Measurements from ENCODE around the gene SYNE1.

SYNE1 gene

DNA sequence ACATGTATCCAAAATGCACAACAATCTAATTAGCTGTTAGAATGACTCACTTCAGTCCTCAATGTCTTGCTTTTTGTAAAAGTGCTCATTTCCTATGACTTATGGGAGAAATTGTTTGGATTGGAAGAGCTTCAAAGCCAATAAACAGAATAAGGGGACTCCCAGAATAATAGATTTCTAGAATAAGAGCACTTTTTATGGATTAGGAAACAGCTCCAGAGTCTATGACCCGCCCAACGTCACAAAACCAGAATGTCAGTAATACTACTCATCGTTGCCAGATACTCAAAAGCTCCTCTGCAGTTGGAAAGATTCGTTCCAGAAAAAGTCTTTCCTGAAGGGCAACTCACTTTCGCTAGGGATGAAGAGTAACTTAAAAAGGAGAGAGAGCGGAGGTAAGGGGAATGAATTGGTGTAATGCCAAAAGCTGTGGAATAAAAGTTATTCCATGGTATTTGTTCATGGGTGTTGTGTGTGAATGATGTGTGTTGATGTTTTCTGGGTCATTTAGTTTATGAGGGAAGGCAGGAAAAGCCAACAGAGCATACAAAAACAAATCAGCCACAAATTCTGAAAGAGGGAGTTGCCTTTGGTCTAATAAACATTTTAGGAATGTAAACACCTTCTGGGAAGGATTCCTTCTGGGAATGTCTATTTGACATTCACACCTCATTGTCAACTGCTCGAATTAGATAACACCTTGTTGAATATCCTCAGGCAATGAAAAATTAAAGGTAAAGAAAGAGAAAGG lies 64.6 kb downstream of the SYNE1 start:
- Histone ChIP-seq H2AK5ac (ENCODE audit: low read length) (no peak overlapping the region), H4K12ac (ENCODE audit: low read depth, low read length) (no peak overlapping the region), H3K36me3 (ENCODE audit: control insufficient read depth in 1 of 2, insufficient read depth in 2 of 2, low read length in 2 of 2) (no peaks in the 10 kb centered on the region), H3K23ac (ENCODE audit: low read length) (no peak overlapping the region), H2AFZ (ENCODE audit: insufficient read depth, low read length, poor library complexity) (no peak overlapping the region), H3K9ac (ENCODE audit: low read length) (no peak overlapping the region), H3K14ac (ENCODE audit: low read length) (no peak overlapping the region), H3K18ac (ENCODE audit: low read length) (no peak overlapping the region), H2BK5ac (ENCODE audit: low read depth, low read length, poor library complexity) (no peak overlapping the region), H2BK120ac (ENCODE audit: insufficient read depth, low read length, poor library complexity) (no peak overlapping the region), H3K4me1 (ENCODE audit: control insufficient read depth in 1 of 2, insufficient read depth in 2 of 2, low read length in 2 of 2) (no peaks in the 10 kb centered on the region), H4K91ac (ENCODE audit: low read depth, low read length) (no peak overlapping the region), H4K8ac (ENCODE audit: low read depth, low read length) (no peak overlapping the region), H2BK12ac (ENCODE audit: low read length) (no peak overlapping the region), H3K9me3 (ENCODE audit: insufficient read depth, low read depth, low read length) (no peaks in the 10 kb centered on the region), H3K79me1 (ENCODE audit: low read length) (no peaks in the 10 kb centered on the region), H3K79me2 (ENCODE audit: control insufficient read depth, insufficient read depth, low read length, poor library complexity) (no peaks in the 10 kb centered on the region), H3K4me3 (ENCODE audit: low read depth, low read length) (no peak overlapping the region), H3K27me3 (ENCODE audit: insufficient read depth, low read length) (no peaks in the 10 kb centered on the region), H3K4me2 (ENCODE audit: low read length) (no peak overlapping the region), H3K4ac (ENCODE audit: low read depth, low read length) (no peak overlapping the region), H3K27ac (ENCODE audit: low read depth, low read length) (no peak overlapping the region)
- WGBS (ENCODE audit: extremely low coverage, insufficient coverage, insufficient read length): no CpG with 5 or more reads among the region's 7 CpGs
- DNase-seq: peak in 1 of 2 donors; percentile 59

- H2AK5ac ChIP-seq (ENCODE audit: low read length): no peak overlapping the region
- no peak overlapping the region for H4K8ac ChIP-seq (ENCODE audit: low read depth, low read length)
- H4K91ac ChIP-seq (ENCODE audit: low read depth, low read length): no peak overlapping the region
- no CpG with 5 or more reads among the region's 2 CpGs for WGBS (ENCODE audit: extremely low coverage, insufficient coverage, insufficient read length)
- no peaks in the 10 kb centered on the region for H3K36me3 ChIP-seq (ENCODE audit: control insufficient read depth in 1 of 2, insufficient read depth in 2 of 2, low read length in 2 of 2)
- H3K79me2 ChIP-seq (ENCODE audit: control insufficient read depth, insufficient read depth, low read length, poor library complexity): no peaks in the 10 kb centered on the region
- no peak overlapping the region for H3K18ac ChIP-seq (ENCODE audit: low read length)
- H3K4ac ChIP-seq (ENCODE audit: low read depth, low read length): no peak overlapping the region
- no peaks in the 10 kb centered on the region for H3K9me3 ChIP-seq (ENCODE audit: insufficient read depth, low read depth, low read length)
- H3K27me3 ChIP-seq (ENCODE audit: insufficient read depth, low read length): no peaks in the 10 kb centered on the region
- H3K79me1 ChIP-seq (ENCODE audit: low read length): no peaks in the 10 kb centered on the region
- H3K27ac ChIP-seq (ENCODE audit: low read depth, low read length): no peak overlapping the region
- no peak overlapping the region for H3K9ac ChIP-seq (ENCODE audit: low read length)
- no peak overlapping the region for H3K23ac ChIP-seq (ENCODE audit: low read length)
- no peak overlapping the region for H2BK120ac ChIP-seq (ENCODE audit: insufficient read depth, low read length, poor library complexity)
- no peak overlapping the region for H3K4me3 ChIP-seq (ENCODE audit: low read depth, low read length)
- no peak overlapping the region for H3K14ac ChIP-seq (ENCODE audit: low read length)
- peak in 1 of 2 donors; percentile 54 for DNase-seq
- H3K4me1 ChIP-seq (ENCODE audit: control insufficient read depth in 1 of 2, insufficient read depth in 2 of 2, low read length in 2 of 2): no peaks in the 10 kb centered on the region
- H2AFZ ChIP-seq (ENCODE audit: insufficient read depth, low read length, poor library complexity): no peak overlapping the region
- H2BK5ac ChIP-seq (ENCODE audit: low read depth, low read length, poor library complexity): no peak overlapping the region
- H3K4me2 ChIP-seq (ENCODE audit: low read length): no peak overlapping the region
- H4K12ac ChIP-seq (ENCODE audit: low read depth, low read length): no peak overlapping the region
- H2BK12ac ChIP-seq (ENCODE audit: low read length): no peak overlapping the region
Observed at GRCh38 chr6:152571943-152572337, 65.2 kb downstream of the SYNE1 start.

DNA sequence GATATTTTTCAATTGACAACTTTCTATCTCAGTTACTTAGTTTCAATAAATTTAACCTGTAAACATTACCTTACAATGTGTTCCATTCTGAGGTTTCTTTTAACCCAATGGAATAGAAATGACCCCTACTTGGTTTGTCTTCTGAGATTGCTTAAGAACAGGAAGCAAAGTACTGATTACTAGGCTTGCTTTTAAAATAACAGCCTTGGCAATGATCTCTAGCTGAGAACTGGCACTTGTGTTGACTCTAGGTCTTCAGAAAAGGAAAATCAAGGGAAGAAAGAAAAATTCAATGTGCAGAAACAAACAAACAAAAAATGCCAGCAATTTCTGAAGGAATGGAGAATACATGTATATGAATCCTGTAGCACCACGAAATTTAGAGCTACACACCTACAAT lies 66.1 kb downstream of the SYNE1 start:
- Histone ChIP-seq H2BK12ac (ENCODE audit: low read length) (no peak overlapping the region), H3K23ac (ENCODE audit: low read length) (no peak overlapping the region), H3K9ac (ENCODE audit: low read length) (no peak overlapping the region), H3K4ac (ENCODE audit: low read depth, low read length) (no peak overlapping the region), H3K9me3 (ENCODE audit: insufficient read depth, low read depth, low read length) (no peaks in the 10 kb centered on the region), H3K4me1 (ENCODE audit: control insufficient read depth in 1 of 2, insufficient read depth in 2 of 2, low read length in 2 of 2) (no peaks in the 10 kb centered on the region), H4K12ac (ENCODE audit: low read depth, low read length) (no peak overlapping the region), H3K14ac (ENCODE audit: low read length) (no peak overlapping the region), H3K4me2 (ENCODE audit: low read length) (no peak overlapping the region), H4K8ac (ENCODE audit: low read depth, low read length) (no peak overlapping the region), H3K79me2 (ENCODE audit: control insufficient read depth, insufficient read depth, low read length, poor library complexity) (no peaks in the 10 kb centered on the region), H2AK5ac (ENCODE audit: low read length) (no peak overlapping the region), H3K18ac (ENCODE audit: low read length) (no peak overlapping the region), H4K91ac (ENCODE audit: low read depth, low read length) (no peak overlapping the region), H3K27ac (ENCODE audit: low read depth, low read length) (no peak overlapping the region), H2BK5ac (ENCODE audit: low read depth, low read length, poor library complexity) (no peak overlapping the region), H3K4me3 (ENCODE audit: low read depth, low read length) (no peak overlapping the region), H2BK120ac (ENCODE audit: insufficient read depth, low read length, poor library complexity) (no peak overlapping the region), H3K36me3 (ENCODE audit: control insufficient read depth in 1 of 2, insufficient read depth in 2 of 2, low read length in 2 of 2) (no peaks in the 10 kb centered on the region), H2AFZ (ENCODE audit: insufficient read depth, low read length, poor library complexity) (no peak overlapping the region), H3K79me1 (ENCODE audit: low read length) (no peaks in the 10 kb centered on the region), H3K27me3 (ENCODE audit: insufficient read depth, low read length) (no peaks in the 10 kb centered on the region)
- no peak for DNase-seq
- WGBS (ENCODE audit: extremely low coverage, insufficient coverage, insufficient read length): no CpG with 5 or more reads among the region's 1 CpG

GRCh38 chr6:152566103-152566875 lies 70.9 kb downstream of the SYNE1 start:
- H2BK120ac ChIP-seq (ENCODE audit: insufficient read depth, low read length, poor library complexity): no peak overlapping the region
- no peak for DNase-seq
- WGBS (ENCODE audit: extremely low coverage, insufficient coverage, insufficient read length): no CpG with 5 or more reads among the region's 7 CpGs

More at GRCh38 chr6:152566103-152566875, 70.9 kb downstream of the SYNE1 start:
- Histone ChIP-seq H3K18ac (ENCODE audit: low read length) (no peak overlapping the region), H3K23ac (ENCODE audit: low read length) (no peak overlapping the region), H2BK5ac (ENCODE audit: low read depth, low read length, poor library complexity) (no peak overlapping the region), H3K4me3 (ENCODE audit: low read depth, low read length) (no peak overlapping the region), H3K79me2 (ENCODE audit: control insufficient read depth, insufficient read depth, low read length, poor library complexity) (no peaks in the 10 kb centered on the region), H2BK12ac (ENCODE audit: low read length) (no peak overlapping the region), H3K4me2 (ENCODE audit: low read length) (no peak overlapping the region), H3K4me1 (ENCODE audit: control insufficient read depth in 1 of 2, insufficient read depth in 2 of 2, low read length in 2 of 2) (no peaks in the 10 kb centered on the region), H3K36me3 (ENCODE audit: control insufficient read depth in 1 of 2, insufficient read depth in 2 of 2, low read length in 2 of 2) (no peaks in the 10 kb centered on the region), H3K27ac (ENCODE audit: low read depth, low read length) (no peak overlapping the region), H3K14ac (ENCODE audit: low read length) (no peak overlapping the region), H3K4ac (ENCODE audit: low read depth, low read length) (no peak overlapping the region), H2AK5ac (ENCODE audit: low read length) (no peak overlapping the region), H3K9me3 (ENCODE audit: insufficient read depth, low read depth, low read length) (no peaks in the 10 kb centered on the region), H4K12ac (ENCODE audit: low read depth, low read length) (no peak overlapping the region), H3K27me3 (ENCODE audit: insufficient read depth, low read length) (no peaks in the 10 kb centered on the region), H3K9ac (ENCODE audit: low read length) (no peak overlapping the region), H4K8ac (ENCODE audit: low read depth, low read length) (no peak overlapping the region), H4K91ac (ENCODE audit: low read depth, low read length) (no peak overlapping the region), H3K79me1 (ENCODE audit: low read length) (no peaks in the 10 kb centered on the region), H2AFZ (ENCODE audit: insufficient read depth, low read length, poor library complexity) (no peak overlapping the region)

Data from trophoblast cell (in vitro differentiated cells and primary cell).